ENCODE results near the gene KIF26B.

The KIF26B gene

DNA sequence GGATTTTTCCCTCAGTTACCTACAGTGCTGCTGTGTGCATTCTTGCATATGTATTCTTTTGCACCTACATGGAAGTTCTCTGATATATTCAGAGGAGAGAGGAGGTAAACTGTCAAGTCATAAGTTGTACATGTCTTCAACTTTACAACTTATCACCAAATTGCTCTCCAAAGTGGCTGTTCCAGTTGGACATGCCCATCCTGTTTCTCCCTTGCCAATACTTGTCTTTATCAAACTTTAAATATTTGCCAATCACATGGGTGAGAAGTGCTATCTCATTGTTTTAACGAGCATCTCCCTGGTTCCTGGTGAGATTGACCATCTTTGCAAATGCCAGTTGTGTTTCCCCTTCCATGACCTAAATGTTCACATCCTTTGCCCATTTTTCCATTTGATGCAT, 88.2 kb downstream of the KIF26B start:
- TF ChIP-seq ZNF565 (CRISPR knock-in tag; conservative IDR thresholded peaks at IDR 0.05; ENCODE audit: low read depth), result no peak
- TF ChIP-seq, protein P1, sequence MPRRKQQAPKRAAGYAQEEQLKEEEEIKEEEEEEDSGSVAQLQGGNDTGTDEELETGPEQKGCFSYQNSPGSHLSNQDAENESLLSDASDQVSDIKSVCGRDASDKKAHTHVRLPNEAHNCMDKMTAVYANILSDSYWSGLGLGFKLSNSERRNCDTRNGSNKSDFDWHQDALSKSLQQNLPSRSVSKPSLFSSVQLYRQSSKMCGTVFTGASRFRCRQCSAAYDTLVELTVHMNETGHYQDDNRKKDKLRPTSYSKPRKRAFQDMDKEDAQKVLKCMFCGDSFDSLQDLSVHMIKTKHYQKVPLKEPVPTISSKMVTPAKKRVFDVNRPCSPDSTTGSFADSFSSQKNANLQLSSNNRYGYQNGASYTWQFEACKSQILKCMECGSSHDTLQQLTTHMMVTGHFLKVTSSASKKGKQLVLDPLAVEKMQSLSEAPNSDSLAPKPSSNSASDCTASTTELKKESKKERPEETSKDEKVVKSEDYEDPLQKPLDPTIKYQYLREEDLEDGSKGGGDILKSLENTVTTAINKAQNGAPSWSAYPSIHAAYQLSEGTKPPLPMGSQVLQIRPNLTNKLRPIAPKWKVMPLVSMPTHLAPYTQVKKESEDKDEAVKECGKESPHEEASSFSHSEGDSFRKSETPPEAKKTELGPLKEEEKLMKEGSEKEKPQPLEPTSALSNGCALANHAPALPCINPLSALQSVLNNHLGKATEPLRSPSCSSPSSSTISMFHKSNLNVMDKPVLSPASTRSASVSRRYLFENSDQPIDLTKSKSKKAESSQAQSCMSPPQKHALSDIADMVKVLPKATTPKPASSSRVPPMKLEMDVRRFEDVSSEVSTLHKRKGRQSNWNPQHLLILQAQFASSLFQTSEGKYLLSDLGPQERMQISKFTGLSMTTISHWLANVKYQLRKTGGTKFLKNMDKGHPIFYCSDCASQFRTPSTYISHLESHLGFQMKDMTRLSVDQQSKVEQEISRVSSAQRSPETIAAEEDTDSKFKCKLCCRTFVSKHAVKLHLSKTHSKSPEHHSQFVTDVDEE (CRISPR knock-in tag; IDR thresholded peaks at IDR 0.05), result no peak
- TF ChIP-seq, protein P2, sequence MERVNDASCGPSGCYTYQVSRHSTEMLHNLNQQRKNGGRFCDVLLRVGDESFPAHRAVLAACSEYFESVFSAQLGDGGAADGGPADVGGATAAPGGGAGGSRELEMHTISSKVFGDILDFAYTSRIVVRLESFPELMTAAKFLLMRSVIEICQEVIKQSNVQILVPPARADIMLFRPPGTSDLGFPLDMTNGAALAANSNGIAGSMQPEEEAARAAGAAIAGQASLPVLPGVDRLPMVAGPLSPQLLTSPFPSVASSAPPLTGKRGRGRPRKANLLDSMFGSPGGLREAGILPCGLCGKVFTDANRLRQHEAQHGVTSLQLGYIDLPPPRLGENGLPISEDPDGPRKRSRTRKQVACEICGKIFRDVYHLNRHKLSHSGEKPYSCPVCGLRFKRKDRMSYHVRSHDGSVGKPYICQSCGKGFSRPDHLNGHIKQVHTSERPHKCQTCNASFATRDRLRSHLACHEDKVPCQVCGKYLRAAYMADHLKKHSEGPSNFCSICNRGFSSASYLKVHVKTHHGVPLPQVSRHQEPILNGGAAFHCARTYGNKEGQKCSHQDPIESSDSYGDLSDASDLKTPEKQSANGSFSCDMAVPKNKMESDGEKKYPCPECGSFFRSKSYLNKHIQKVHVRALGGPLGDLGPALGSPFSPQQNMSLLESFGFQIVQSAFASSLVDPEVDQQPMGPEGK (CRISPR knock-in tag; IDR thresholded peaks at IDR 0.05; ENCODE audit: borderline replicate concordance), result no peak
- TF ChIP-seq ZFP3 (CRISPR knock-in tag; IDR thresholded peaks at IDR 0.05), result no peak
- TF ChIP-seq ARNTL (CRISPR knock-in tag; IDR thresholded peaks at IDR 0.05; ENCODE audit: borderline replicate concordance, low read depth), result no peak
- TF ChIP-seq CSDC2 (CRISPR knock-in tag; IDR thresholded peaks at IDR 0.05), result no peak
- no peak for TF ChIP-seq SNAI2 (CRISPR knock-in tag; IDR thresholded peaks at IDR 0.05)
- TF ChIP-seq, protein P3, sequence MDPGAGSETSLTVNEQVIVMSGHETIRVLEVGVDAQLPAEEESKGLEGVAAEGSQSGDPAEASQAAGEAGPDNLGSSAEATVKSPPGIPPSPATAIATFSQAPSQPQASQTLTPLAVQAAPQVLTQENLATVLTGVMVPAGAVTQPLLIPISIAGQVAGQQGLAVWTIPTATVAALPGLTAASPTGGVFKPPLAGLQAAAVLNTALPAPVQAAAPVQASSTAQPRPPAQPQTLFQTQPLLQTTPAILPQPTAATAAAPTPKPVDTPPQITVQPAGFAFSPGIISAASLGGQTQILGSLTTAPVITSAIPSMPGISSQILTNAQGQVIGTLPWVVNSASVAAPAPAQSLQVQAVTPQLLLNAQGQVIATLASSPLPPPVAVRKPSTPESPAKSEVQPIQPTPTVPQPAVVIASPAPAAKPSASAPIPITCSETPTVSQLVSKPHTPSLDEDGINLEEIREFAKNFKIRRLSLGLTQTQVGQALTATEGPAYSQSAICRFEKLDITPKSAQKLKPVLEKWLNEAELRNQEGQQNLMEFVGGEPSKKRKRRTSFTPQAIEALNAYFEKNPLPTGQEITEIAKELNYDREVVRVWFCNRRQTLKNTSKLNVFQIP (CRISPR knock-in tag; IDR thresholded peaks at IDR 0.05; ENCODE audit: borderline replicate concordance, low read depth), result no peak
- TF ChIP-seq, protein P4, sequence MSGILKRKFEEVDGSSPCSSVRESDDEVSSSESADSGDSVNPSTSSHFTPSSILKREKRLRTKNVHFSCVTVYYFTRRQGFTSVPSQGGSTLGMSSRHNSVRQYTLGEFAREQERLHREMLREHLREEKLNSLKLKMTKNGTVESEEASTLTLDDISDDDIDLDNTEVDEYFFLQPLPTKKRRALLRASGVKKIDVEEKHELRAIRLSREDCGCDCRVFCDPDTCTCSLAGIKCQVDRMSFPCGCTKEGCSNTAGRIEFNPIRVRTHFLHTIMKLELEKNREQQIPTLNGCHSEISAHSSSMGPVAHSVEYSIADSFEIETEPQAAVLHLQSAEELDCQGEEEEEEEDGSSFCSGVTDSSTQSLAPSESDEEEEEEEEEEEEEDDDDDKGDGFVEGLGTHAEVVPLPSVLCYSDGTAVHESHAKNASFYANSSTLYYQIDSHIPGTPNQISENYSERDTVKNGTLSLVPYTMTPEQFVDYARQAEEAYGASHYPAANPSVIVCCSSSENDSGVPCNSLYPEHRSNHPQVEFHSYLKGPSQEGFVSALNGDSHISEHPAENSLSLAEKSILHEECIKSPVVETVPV (CRISPR knock-in tag; IDR thresholded peaks at IDR 0.05), result no peak
- no peak for TF ChIP-seq BACH2 (CRISPR knock-in tag; IDR thresholded peaks at IDR 0.05; ENCODE audit: borderline replicate concordance)
- TF ChIP-seq ZNF70 (CRISPR knock-in tag; IDR thresholded peaks at IDR 0.05), result no peak
- TF ChIP-seq GLIS3 (CRISPR knock-in tag; IDR thresholded peaks at IDR 0.05), result no peak
- no peak for TF ChIP-seq ZC3H10 (CRISPR knock-in tag; IDR thresholded peaks at IDR 0.05)
- no peak for ATAC-seq

DNA sequence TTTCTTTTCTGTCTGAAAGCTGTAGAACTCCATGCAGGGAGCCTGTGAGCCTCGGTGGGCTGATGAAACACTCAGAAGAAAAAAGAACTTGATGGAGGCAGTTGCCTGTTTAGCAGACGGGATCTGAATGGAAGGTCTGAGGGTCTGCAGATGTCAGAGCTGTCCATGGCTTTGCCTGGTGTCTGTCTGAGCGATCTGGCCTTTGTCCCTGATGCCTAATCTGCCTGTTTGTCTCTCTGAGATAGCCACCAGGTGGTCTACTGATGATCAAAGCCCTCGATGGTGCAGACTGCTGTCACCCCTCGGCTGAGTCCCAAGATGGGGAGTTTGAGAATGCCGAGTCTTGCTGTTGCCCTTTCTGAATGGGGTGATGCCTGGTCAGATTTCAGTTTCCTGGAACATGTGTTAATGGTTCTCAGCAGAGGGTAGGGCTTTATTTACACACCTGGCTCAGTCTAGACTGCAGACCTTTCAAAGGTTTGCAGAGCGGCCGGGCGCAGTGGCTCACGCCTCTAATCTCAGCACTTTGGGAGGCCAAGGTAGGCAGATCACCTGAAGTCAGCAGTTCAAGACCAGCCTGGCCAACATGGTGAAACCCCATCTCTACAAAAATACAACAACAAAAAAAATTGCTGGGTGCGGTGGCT, 90.4 kb downstream of the KIF26B start:
- no peak for ATAC-seq

More for the DNA sequence above, 90.4 kb downstream of the KIF26B start:
- no peak for TF ChIP-seq ZC3H10 (CRISPR knock-in tag; IDR thresholded peaks at IDR 0.05)
- TF ChIP-seq CSDC2 (CRISPR knock-in tag; IDR thresholded peaks at IDR 0.05), result no peak
- TF ChIP-seq, protein P2 (CRISPR knock-in tag; IDR thresholded peaks at IDR 0.05; ENCODE audit: borderline replicate concordance), result no peak
- TF ChIP-seq OSR1 (CRISPR knock-in tag; IDR thresholded peaks at IDR 0.05), result no peak
- no peak for TF ChIP-seq ZNF8 (CRISPR knock-in tag; IDR thresholded peaks at IDR 0.05)
- TF ChIP-seq BACH2 (CRISPR knock-in tag; IDR thresholded peaks at IDR 0.05; ENCODE audit: borderline replicate concordance), result no peak
- no peak for TF ChIP-seq GLIS3 (CRISPR knock-in tag; IDR thresholded peaks at IDR 0.05)
- TF ChIP-seq, protein P4 (CRISPR knock-in tag; IDR thresholded peaks at IDR 0.05), result no peak
- no peak for TF ChIP-seq ESRRG (CRISPR knock-in tag; IDR thresholded peaks at IDR 0.05)

All from SK-N-SH treated with all-trans-retinoic acid at 6 μM for 48 hours (cell line).